Smooth muscle cell (in vitro differentiated cells): ENCODE measurements around the gene DENND1A. TPM values are rescaled to one million over a fixed set of nuclear protein-coding genes. Genes with fewer than 3 reads are reported as not detected.

ENCODE experiments used
- DNase-seq: peaks from one replicate; lab custom pipeline; 2025; ENCODE audit not compliant: unreplicated experiment; lab: John Stamatoyannopoulos, UW
- H2AFZ ChIP-seq: fragments of 200-600 bp; sonication (generic); 2 replicates; pipeline ENCODE4 v1.6.0; 2016; ENCODE audit warnings: antibody characterized with exemption, low read depth, mild to moderate bottlenecking
- H3F3A ChIP-seq: fragments of 200-600 bp; sonication (generic); 2 replicates; pipeline ENCODE4 v1.6.0; 2017; ENCODE audit warnings: antibody characterized with exemption, low read depth
- H3K27ac ChIP-seq: fragments of 200-600 bp; sonication (generic); 2 replicates; pipeline ENCODE4 v1.5.1; 2016; ENCODE audit warnings: low read depth, mild to moderate bottlenecking
- H3K27me3 ChIP-seq: fragments of 200-600 bp; sonication (generic); 2 replicates; pipeline ENCODE4 v1.6.1; 2016; ENCODE audit warnings: low read depth, mild to moderate bottlenecking
- H3K36me3 ChIP-seq: fragments of 200-600 bp; sonication (generic); 2 replicates; pipeline ENCODE4 v1.5.1; 2016; ENCODE audit warnings: low read depth
- H3K4me1 ChIP-seq: fragments of 200-600 bp; sonication (generic); 2 replicates; pipeline ENCODE4 v1.5.1; 2016; ENCODE audit warnings: low read depth
- H3K4me2 ChIP-seq: fragments of 200-600 bp; sonication (generic); 2 replicates; pipeline ENCODE4 v1.6.0; 2016; ENCODE audit warnings: mild to moderate bottlenecking
- H3K4me3 ChIP-seq: fragments of 200-600 bp; sonication (generic); 2 replicates; pipeline ENCODE4 v1.5.1; 2016; ENCODE audit warnings: mild to moderate bottlenecking
- H3K79me2 ChIP-seq: fragments of 200-600 bp; sonication (generic); 2 replicates; pipeline ENCODE4 v1.6.0; 2016; ENCODE audit warnings: low read depth, mild to moderate bottlenecking
- H3K9ac ChIP-seq: fragments of 200-600 bp; sonication (generic); 2 replicates; pipeline ENCODE4 v1.6.0; 2016; ENCODE audit warnings: low read depth
- H3K9me3 ChIP-seq: fragments of 200-600 bp; sonication (generic); replicated peaks from 2 replicates; pipeline ENCODE4 v1.5.1; 2016; ENCODE audit warnings: low read depth
- H4K20me1 ChIP-seq: fragments of 200-600 bp; sonication (generic); 2 replicates; pipeline ENCODE4 v1.6.0; 2016; ENCODE audit warnings: low read depth
- WGBS: methylation state at CpG from one replicate; pipeline ENCODE4 v1.1.7; 2016; ENCODE audit warnings: low lambda C conversion rate; 5-methylcytosine and 5-hydroxymethylcytosine counted together
- polyA plus RNA-seq: library from polyadenylated mRNA; unstranded; fragments of >200 nt; fragmentation: Nextera tagmentation; extraction: Ambion mirVana; gene quantifications from 2 replicates; pipeline ENCODE4 v1.2.1, GENCODE V29; 2016
- total RNA-seq: library from RNA; depleted of rRNA; stranded (reverse); fragments of >200 nt; gene quantifications from 2 replicates; pipeline ENCODE4 v1.2.3, GENCODE V29; 2014
- TF ChIP-seq, protein P1 (sequence below): fragments of 200-600 bp; sonication (generic); IDR thresholded peaks from 2 replicates; pipeline ENCODE4 v1.5.1; 2017; ENCODE audit warnings: borderline replicate concordance, mild to moderate bottlenecking, antibody characterized with exemption; ENCODE audit not compliant: insufficient read depth, poor library complexity, severe bottlenecking

The DENND1A gene
- total and polyA plus RNA-seq, 2 experiments from 2014 or later = 8.1 to 20.2 TPM

GRCh38 chr9:123423311-123423640, 506.6 kb downstream of the DENND1A start:
- Histone ChIP-seq H3K4me3 (no peak overlapping the region), H3K36me3 (no peaks in the 10 kb centered on the region), H3K27ac (no peak overlapping the region), H3K4me2 (no peak overlapping the region), H4K20me1 (no peaks in the 10 kb centered on the region), H3K4me1 (no peaks in the 10 kb centered on the region), H3K9me3 (no peaks in the 10 kb centered on the region), H2AFZ (no peak overlapping the region), H3K27me3 (no peaks in the 10 kb centered on the region), H3K9ac (no peak overlapping the region), H3K79me2 (no peaks in the 10 kb centered on the region), H3F3A (no peaks in the 10 kb centered on the region)
- WGBS = 70% methylated on average over 8 of the region's 8 CpGs
- TF ChIP-seq, protein P1, sequence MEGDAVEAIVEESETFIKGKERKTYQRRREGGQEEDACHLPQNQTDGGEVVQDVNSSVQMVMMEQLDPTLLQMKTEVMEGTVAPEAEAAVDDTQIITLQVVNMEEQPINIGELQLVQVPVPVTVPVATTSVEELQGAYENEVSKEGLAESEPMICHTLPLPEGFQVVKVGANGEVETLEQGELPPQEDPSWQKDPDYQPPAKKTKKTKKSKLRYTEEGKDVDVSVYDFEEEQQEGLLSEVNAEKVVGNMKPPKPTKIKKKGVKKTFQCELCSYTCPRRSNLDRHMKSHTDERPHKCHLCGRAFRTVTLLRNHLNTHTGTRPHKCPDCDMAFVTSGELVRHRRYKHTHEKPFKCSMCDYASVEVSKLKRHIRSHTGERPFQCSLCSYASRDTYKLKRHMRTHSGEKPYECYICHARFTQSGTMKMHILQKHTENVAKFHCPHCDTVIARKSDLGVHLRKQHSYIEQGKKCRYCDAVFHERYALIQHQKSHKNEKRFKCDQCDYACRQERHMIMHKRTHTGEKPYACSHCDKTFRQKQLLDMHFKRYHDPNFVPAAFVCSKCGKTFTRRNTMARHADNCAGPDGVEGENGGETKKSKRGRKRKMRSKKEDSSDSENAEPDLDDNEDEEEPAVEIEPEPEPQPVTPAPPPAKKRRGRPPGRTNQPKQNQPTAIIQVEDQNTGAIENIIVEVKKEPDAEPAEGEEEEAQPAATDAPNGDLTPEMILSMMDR = no peak
- DNase-seq = no peak

GRCh38 chr9:123422635-123423310, 507.2 kb downstream of the DENND1A start:
- no peak overlapping the region for H3K4me3 ChIP-seq
- H2AFZ ChIP-seq = no peak overlapping the region
- DNase-seq = no peak
- no peak overlapping the region for H3K9ac ChIP-seq
- no peaks in the 10 kb centered on the region for H3K79me2 ChIP-seq
- H3K4me2 ChIP-seq = no peak overlapping the region
- no peaks in the 10 kb centered on the region for H3K4me1 ChIP-seq
- H3K27ac ChIP-seq = no peak overlapping the region
- H3F3A ChIP-seq = no peaks in the 10 kb centered on the region
- TF ChIP-seq, protein P1 = no peak
- WGBS = 72% methylated on average over 21 of the region's 21 CpGs
- H3K9me3 ChIP-seq = no peaks in the 10 kb centered on the region
- H4K20me1 ChIP-seq = no peaks in the 10 kb centered on the region
- H3K36me3 ChIP-seq = no peaks in the 10 kb centered on the region
- no peaks in the 10 kb centered on the region for H3K27me3 ChIP-seq

DNA sequence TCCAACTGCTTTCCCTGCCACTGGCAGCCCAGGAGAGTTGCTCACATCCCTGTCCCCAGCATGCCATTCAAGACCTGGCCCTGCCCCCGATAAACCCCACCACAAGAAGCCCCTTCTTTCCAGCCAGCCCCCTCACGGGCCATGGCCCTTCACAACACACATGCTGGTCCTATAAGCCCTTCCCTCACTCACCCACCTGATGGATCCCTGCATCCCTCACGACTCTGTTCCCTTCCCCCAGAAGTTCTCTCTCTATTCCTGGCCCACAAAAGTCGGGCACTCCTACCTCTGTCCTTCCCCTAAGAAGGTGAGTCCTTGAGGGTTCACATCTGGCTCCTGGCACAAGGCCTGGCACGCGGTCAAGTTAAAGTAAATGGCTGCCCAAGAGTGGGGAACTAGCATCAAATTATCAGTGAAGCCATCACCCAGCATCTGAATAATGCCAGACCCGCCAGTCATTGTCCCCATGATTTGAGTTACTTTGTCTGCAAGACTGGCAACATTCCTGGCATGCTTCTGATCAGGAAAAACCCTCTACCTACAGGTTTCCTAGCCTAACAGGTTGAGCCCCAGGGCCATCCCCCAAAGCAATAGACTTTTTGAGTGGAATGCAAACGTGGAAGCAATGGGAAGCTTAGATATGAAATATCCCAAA, 508.0 kb downstream of the DENND1A start:
- H3K9ac ChIP-seq = no peak overlapping the region
- no peaks in the 10 kb centered on the region for H3K4me1 ChIP-seq
- DNase-seq = no peak
- H3K79me2 ChIP-seq = no peaks in the 10 kb centered on the region
- no peak overlapping the region for H3K4me2 ChIP-seq
- 87% methylated on average over 8 of the region's 8 CpGs for WGBS
- H3F3A ChIP-seq = no peaks in the 10 kb centered on the region
- TF ChIP-seq, protein P1 = no peak
- H3K27ac ChIP-seq = no peak overlapping the region
- H3K4me3 ChIP-seq = no peak overlapping the region
- no peaks in the 10 kb centered on the region for H3K9me3 ChIP-seq
- H3K27me3 ChIP-seq = no peaks in the 10 kb centered on the region
- no peaks in the 10 kb centered on the region for H4K20me1 ChIP-seq
- H3K36me3 ChIP-seq = no peaks in the 10 kb centered on the region
- no peak overlapping the region for H2AFZ ChIP-seq

DNA sequence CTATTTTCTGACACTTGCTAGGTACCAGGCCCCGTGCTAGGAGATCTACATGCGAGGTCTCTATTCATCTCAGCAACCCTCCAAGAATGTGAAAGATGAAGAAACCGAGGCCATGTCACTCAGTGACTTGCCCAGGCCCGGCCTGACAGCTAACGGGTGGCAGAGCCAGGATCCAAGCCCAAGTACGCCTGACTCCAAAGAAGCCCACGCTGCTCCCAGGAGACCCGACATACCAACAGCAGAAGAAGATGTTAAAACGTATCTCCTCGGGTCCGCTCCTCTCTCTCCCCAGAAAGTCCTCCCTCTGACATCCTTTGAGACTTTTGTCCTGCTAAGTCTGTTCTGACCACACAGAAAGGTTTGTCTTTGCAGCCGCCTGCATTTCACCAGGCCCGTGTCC, 508.7 kb downstream of the DENND1A start:
- H3K27me3 ChIP-seq = no peaks in the 10 kb centered on the region
- no peak overlapping the region for H2AFZ ChIP-seq
- H3K9ac ChIP-seq = no peak overlapping the region
- H3K4me2 ChIP-seq = no peak overlapping the region
- H4K20me1 ChIP-seq = no peaks in the 10 kb centered on the region
- no peak overlapping the region for H3K4me3 ChIP-seq
- WGBS = 91% methylated on average over 13 of the region's 13 CpGs
- H3F3A ChIP-seq = no peaks in the 10 kb centered on the region
- no peaks in the 10 kb centered on the region for H3K36me3 ChIP-seq
- H3K27ac ChIP-seq = no peak overlapping the region
- H3K9me3 ChIP-seq = no peaks in the 10 kb centered on the region
- H3K79me2 ChIP-seq = no peaks in the 10 kb centered on the region
- TF ChIP-seq, protein P1 = no peak
- DNase-seq = no peak
- no peaks in the 10 kb centered on the region for H3K4me1 ChIP-seq
